GM12875 (cell line): ENCODE data around the gene SPTLC2.

ENCODE experiments used
- H3K4me3 ChIP-seq: one replicate; pipeline ENCODE4 v1.5.1; 2011; ENCODE audit warnings: low read depth, low read length, control low read depth
- CTCF ChIP-seq: IDR thresholded peaks from 2 replicates; pipeline ENCODE4 v1.5.1; 2011; ENCODE audit warnings: low read depth, mild to moderate bottlenecking, control low read depth, inconsistent platforms, low read length, moderate library complexity, borderline replicate concordance; ENCODE audit not compliant: insufficient read depth

SPTLC2 gene

GRCh38 chr14:77612011-77612620 lies 4.3 kb downstream of the SPTLC2 start:
- TF ChIP-seq CTCF: no peak
- H3K4me3 ChIP-seq: no peak overlapping the region

- H3K4me3 ChIP-seq: no peak overlapping the region
- TF ChIP-seq CTCF: no peak
Observed at GRCh38 chr14:77610553-77610952, 5.9 kb downstream of the SPTLC2 start.

GRCh38 chr14:77609922-77610321 lies 6.5 kb downstream of the SPTLC2 start:
- H3K4me3 ChIP-seq: no peak overlapping the region
- TF ChIP-seq CTCF: no peak

GRCh38 chr14:77607741-77608302 lies 8.6 kb downstream of the SPTLC2 start:
- TF ChIP-seq CTCF: no peak
- no peak overlapping the region for H3K4me3 ChIP-seq

GRCh38 chr14:77605392-77605972 lies 11.0 kb downstream of the SPTLC2 start:
- no peak for TF ChIP-seq CTCF
- H3K4me3 ChIP-seq: no peak overlapping the region

- H3K4me3 ChIP-seq: no peak overlapping the region
- peak; percentile 42; the same call in 1 of the 2 replicates for TF ChIP-seq CTCF
Observed at GRCh38 chr14:77603654-77604255, 12.7 kb downstream of the SPTLC2 start.
